ENCODE results near the gene GRIA4. TPM values are rescaled to one million over a fixed set of nuclear protein-coding genes. Genes with fewer than 3 reads are reported as not detected.

The GRIA4 gene
- total RNA-seq (2014; rRNA removed; shearing (Covaris generic)), result not detected in 2 replicates

GRCh38 chr11:105609832-105610781 is at the start of gene GRIA4:
GRIA4 (plus strand) TSS chr11:105610073; CDS start chr11:105610998, 925 bp downstream.
- no peak for DNase-seq (ENCODE audit: low spot score)

- no peak for DNase-seq (ENCODE audit: low spot score)
These were observed 36.8 kb upstream of the GRIA4 start for GRCh38 chr11:105573091-105573490.

- DNase-seq (ENCODE audit: low spot score), result no peak
These were observed 34.9 kb upstream of the GRIA4 start for GRCh38 chr11:105574974-105575373.

GRCh38 chr11:105577641-105578040 is 32.2 kb upstream of the GRIA4 start:
- DNase-seq (ENCODE audit: low spot score), result peak; percentile 43

- DNase-seq (ENCODE audit: low spot score), result peak; percentile 29
These were observed 30.8 kb upstream of the GRIA4 start for GRCh38 chr11:105579111-105579510.

GRCh38 chr11:105582497-105582896 is 27.4 kb upstream of the GRIA4 start:
- DNase-seq (ENCODE audit: low spot score), result no peak

- no peak for DNase-seq (ENCODE audit: low spot score)
These were observed 21.9 kb upstream of the GRIA4 start for GRCh38 chr11:105588001-105588400.

- no peak for DNase-seq (ENCODE audit: low spot score)
These were observed 20.5 kb upstream of the GRIA4 start for GRCh38 chr11:105589346-105589745.

GRCh38 chr11:105592035-105592434 is 17.8 kb upstream of the GRIA4 start:
- DNase-seq (ENCODE audit: low spot score), result no peak

GRCh38 chr11:105598371-105598770 is 11.5 kb upstream of the GRIA4 start:
- DNase-seq (ENCODE audit: low spot score), result no peak

GRCh38 chr11:105603156-105603555 is 6.7 kb upstream of the GRIA4 start:
- no peak for DNase-seq (ENCODE audit: low spot score)

GRCh38 chr11:105609341-105609781 is 512 bp upstream of the GRIA4 start:
- peak; percentile 45 for DNase-seq (ENCODE audit: low spot score)

- no peak for DNase-seq (ENCODE audit: low spot score)
These were observed 1.1 kb downstream of the GRIA4 start for GRCh38 chr11:105610871-105611571.

GRCh38 chr11:105611572-105612441 is 1.9 kb downstream of the GRIA4 start:
- DNase-seq (ENCODE audit: low spot score), result no peak

GRCh38 chr11:105612771-105613170 is 2.9 kb downstream of the GRIA4 start:
- no peak for DNase-seq (ENCODE audit: low spot score)

- DNase-seq (ENCODE audit: low spot score), result no peak
These were observed 3.3 kb downstream of the GRIA4 start for GRCh38 chr11:105613183-105613582.

- no peak for DNase-seq (ENCODE audit: low spot score)
These were observed 8.6 kb downstream of the GRIA4 start for GRCh38 chr11:105618343-105618955.

- DNase-seq (ENCODE audit: low spot score), result no peak
These were observed 9.7 kb downstream of the GRIA4 start for GRCh38 chr11:105619556-105619955.

GRCh38 chr11:105622016-105622415 is 12.1 kb downstream of the GRIA4 start:
- DNase-seq (ENCODE audit: low spot score), result no peak

GRCh38 chr11:105632316-105632715 is 22.4 kb downstream of the GRIA4 start:
- DNase-seq (ENCODE audit: low spot score), result no peak

GRCh38 chr11:105635466-105635865 is 25.6 kb downstream of the GRIA4 start:
- no peak for DNase-seq (ENCODE audit: low spot score)
